Lower leg skin (tissue), 3 donors: ENCODE results near the gene MYO1E.

Experiments
- POLR2A ChIP-seq, 2 donors: fragments of 450-650 bp; IDR thresholded peaks; one replicate each; pipeline ENCODE4 v1.6.1; 2016 to 2017; ENCODE audit warnings: antibody characterized with exemption in 2 of 2, mild to moderate bottlenecking in 1 of 2, moderate library complexity in 1 of 2
- TF ChIP-seq, protein P1 (sequence below), 3 donors: fragments of 450-650 bp; IDR thresholded peaks; one replicate each; pipeline ENCODE4 v1.5.1; 2016; ENCODE audit warnings: antibody characterized with exemption in 3 of 3, mild to moderate bottlenecking in 3 of 3, moderate library complexity in 2 of 3

GRCh38 chr15:59329091-59329490 is 43.6 kb downstream of the MYO1E start:
- TF ChIP-seq, protein P1, sequence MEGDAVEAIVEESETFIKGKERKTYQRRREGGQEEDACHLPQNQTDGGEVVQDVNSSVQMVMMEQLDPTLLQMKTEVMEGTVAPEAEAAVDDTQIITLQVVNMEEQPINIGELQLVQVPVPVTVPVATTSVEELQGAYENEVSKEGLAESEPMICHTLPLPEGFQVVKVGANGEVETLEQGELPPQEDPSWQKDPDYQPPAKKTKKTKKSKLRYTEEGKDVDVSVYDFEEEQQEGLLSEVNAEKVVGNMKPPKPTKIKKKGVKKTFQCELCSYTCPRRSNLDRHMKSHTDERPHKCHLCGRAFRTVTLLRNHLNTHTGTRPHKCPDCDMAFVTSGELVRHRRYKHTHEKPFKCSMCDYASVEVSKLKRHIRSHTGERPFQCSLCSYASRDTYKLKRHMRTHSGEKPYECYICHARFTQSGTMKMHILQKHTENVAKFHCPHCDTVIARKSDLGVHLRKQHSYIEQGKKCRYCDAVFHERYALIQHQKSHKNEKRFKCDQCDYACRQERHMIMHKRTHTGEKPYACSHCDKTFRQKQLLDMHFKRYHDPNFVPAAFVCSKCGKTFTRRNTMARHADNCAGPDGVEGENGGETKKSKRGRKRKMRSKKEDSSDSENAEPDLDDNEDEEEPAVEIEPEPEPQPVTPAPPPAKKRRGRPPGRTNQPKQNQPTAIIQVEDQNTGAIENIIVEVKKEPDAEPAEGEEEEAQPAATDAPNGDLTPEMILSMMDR (IDR thresholded peaks at IDR 0.05) = no peak
- no peak for TF ChIP-seq POLR2A (IDR thresholded peaks at IDR 0.05)
